HTR-8/SVneo (cell line): Measurements from ENCODE around the gene IMPA2.
"Not testable (repeated sequence)": the region's sequence is repeated elsewhere in the genome, so short reads cannot be mapped to it uniquely, and the experiment has no call there.

ENCODE experiments used
- DNase-seq: peaks from one replicate; pipeline ENCODE4 v3.0.0; 2011; ENCODE audit warnings: low spot score, mixed read lengths; ENCODE audit not compliant: insufficient read length
- FAIRE-seq: peaks from 2 replicates; lab custom pipeline; 2011; peaks lifted over from hg19 to GRCh38; lab: Jason Lieb, UNC

Gene IMPA2

DNA sequence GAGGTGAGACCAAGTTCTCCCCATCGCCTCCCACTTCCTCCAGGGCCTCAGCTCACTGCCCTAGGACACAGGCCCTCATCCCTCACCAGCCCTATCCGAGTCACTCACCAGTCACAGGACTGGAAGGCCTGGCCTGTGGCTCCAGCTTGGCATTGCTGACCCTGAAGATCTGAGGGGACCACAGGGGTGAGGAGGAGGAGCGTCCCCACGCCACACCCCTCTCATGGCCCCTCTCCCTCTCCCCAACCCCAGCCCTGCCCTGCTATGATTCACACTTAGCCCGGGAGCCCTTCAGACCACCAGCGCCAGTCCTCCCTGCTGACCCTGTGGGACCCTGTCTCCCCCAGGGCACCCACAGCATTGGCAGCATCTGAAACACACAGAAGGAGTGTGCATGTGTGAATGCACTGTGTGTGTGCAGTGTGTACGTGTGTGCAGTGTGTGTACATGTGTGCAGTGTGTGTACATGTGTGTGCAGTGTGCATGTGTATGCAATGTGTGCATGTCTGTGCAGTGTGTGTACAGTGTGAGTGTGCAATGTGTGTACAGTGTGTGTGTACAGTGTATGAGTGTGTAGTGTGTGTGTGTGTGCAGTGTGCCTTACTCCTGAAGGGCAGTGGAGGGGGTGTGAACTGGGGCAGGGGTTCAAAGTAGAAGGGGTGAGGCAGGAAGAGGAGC lies 82.9 kb downstream of the IMPA2 start:
- peak; percentile 90 for FAIRE-seq
- no peak for DNase-seq

DNA sequence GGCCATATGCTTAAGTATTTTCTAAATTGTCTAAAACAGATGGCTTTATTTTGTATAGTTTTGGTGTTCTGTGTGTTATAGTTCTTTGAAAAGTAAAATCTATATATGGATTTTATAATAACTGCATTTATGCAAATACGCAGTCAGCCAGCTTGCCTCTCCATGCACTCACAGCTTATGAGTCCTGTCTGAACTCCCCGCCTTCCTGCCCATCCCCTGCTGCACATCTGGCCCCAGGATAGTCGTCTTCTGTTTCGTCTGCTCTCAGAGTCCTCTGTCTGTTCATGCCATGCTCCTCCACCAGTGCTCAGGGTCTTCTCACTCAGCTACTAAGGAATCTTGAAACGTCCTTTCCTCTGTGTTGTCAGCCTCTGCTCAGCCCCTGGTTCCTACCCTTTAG lies 84.1 kb downstream of the IMPA2 start:
- FAIRE-seq = no peak
- DNase-seq = no peak

- DNase-seq (no peak), FAIRE-seq (no peak)
Measured at GRCh38 chr18:12066910-12067511, 85.7 kb downstream of the IMPA2 start.

DNA sequence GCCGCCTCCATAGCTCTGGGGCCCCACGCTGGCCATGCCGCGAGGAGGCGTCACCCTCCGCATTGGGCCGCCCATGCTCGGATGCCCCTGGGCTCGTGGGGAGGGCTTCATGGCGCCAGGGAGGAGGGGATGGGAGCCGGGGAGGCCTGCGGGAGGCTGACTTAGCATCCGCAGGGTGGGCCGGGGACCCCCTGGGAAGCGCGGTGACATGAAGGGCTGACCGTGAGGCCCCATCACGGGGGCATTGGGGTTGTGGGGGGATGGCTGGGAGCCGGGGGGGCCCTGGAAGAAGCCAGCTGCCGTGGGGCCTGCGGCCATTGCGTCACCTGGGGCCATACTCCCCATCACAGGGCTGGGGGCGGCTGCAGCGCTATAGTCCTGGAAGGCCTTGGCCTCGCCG lies 86.4 kb downstream of the IMPA2 start:
- no peak for DNase-seq
- no peak for FAIRE-seq

DNA sequence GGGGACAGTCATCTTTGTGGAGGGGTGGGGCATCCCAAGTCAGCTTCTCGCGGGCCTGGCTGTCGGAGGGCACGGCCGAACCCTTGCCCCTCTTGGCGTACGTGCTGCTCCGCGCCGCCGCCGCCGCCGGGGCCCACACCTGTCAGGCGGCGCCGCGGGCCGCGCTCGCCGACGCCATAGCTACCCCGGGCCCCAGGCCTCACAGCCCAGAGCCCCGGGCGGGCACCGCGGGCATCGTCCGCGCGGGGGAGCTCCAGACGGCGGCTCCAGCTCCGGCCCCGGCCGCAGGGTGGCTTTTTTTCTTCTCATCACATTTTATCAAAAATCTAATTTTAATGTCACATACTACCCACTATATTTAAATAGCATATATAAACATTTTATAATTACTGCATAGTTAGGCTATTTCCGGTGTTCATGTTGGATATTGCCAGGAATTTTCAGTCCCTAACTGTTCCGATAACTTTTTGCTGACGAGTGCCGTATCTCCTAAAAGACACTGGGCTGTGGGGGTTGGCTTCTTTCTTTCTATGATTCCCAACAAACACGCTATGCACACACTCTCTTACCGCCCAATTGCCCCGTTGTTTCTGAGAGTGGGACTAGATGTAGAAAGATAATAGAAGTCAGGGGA lies 87.1 kb downstream of the IMPA2 start:
- FAIRE-seq, DNase-seq: not testable (repeated sequence)

DNA sequence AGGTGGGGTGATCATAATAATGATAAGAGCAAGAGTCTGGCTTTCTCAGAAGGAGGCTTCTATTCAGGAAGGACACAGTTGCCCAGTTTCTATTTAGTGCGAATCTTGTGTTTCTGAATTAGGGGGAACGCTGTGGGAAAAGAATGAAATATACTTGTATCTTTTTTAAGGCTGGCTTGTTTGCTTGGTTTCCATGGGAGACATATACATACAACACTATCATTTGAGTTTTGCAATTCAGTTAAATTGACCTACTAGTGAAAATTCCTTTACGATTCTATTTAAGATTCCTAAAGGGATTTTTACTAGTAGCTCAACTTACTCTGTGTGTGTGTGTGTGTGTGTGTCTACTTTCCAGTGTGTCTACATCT lies 87.6 kb downstream of the IMPA2 start:
- no peak for FAIRE-seq

GRCh38 chr18:12071066-12071465 lies 89.8 kb downstream of the IMPA2 start:
- not testable (repeated sequence) for DNase-seq, FAIRE-seq

More for the DNA sequence above, 87.6 kb downstream of the IMPA2 start:
- DNase-seq = no peak

DNA sequence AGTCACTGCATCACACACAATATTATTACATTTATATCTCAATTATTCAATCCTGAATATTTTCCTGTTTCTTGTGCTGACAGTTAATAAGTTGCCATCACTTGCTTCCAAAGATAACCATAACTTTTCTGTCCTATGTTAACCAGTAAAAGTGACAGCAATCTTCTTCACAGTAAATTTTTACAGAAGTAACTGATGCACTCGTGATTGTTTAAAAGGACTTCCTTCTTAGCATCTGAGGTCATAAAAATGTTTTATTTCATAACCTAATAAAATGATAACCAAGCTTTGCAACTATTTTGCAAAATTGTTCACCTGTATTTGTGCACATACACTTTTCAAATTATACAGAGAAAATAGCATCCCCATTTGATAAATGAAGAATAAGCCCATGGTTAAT lies 91.7 kb downstream of the IMPA2 start:
- FAIRE-seq (no peak), DNase-seq (no peak)

DNA sequence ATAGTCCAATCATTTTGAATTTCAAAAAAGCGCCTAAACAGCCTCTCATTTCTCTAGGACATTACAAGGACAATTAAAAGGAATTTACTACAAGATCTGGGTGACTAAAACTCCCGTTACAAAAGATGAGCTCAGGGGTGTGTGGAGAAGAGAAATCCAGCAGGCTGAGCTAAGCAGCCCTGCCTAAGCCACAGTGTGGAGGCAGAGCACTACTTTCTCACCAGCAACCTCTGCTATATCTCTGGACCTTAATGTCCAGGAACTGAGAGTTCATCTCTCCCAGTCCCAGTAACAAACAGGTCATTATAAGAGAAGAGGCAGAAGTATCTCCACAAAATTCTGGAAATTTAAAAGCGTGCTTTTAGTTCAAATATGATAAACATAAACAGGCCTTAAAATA lies 93.4 kb downstream of the IMPA2 start:
- DNase-seq (no peak), FAIRE-seq (no peak)

DNA sequence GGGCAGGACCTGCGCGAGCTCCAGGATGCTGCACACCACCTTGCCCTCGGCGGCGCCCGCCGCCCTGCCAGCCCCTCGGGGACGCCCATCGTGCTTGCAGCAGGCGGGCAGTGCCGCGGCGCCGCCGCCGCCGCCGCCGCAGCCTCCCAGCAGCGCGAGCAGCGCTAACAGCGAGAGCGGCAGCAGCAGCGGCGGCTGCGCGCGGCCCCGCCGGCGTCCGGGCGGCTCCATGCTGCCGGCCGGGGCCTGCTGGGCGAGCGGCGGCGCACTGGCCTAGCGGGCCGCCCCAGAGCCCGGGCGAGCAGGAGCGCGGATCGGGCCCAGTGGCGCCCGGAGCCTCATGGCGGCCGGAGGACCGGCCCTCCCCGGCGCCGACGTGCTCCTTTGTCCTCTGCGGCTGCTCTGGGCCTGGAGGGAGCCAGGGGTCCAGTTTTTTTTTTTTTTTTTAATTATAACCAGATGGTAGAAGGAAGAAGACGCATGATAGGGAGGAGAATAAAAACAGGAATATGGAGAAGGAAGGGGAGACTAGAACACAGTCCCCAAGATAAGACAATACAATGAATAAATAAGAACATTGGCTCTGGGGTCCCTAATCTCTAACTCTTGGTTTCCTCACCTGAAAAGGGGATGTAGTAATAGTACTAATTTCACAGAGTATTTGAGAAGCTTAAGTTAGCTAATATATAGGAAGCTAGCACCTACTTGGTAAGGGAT lies 95.3 kb downstream of the IMPA2 start:
- no peak for DNase-seq
- FAIRE-seq = no peak

DNA sequence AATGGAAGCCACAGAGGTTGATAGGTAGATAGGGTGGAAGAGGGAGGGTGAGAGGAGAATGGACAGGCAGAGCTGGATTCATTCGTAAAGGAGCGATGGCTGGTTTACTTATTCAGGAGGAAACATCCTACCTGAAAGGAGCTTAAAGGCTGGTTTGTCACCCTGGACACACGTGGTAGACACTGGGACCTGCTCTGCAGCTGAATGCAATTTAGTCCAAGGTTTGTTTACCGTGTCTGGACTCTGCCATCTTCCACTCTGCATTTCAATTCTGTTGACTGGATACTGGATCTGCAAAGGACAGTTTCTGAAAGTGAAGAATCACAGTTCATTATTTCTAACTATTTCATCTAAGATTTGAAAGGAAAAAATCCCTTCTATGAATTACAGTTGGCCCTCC lies 96.7 kb downstream of the IMPA2 start:
- FAIRE-seq, DNase-seq: not testable (repeated sequence)

GRCh38 chr18:12079491-12080237 lies 98.4 kb downstream of the IMPA2 start:
- DNase-seq = no peak

More at GRCh38 chr18:12079491-12080237, 98.4 kb downstream of the IMPA2 start:
- no peak for FAIRE-seq
